Esophagus muscularis mucosa (tissue), 4 donors: Measurements from ENCODE around the gene CYB5A. TPM values are rescaled to one million over a fixed set of nuclear protein-coding genes. Genes with fewer than 3 reads are reported as not detected.

Source experiments
- DNase-seq: peaks from one replicate; pipeline ENCODE4 v3.0.0-alpha.2; 2017; ENCODE audit errors: extremely low spot score
- H3K27ac ChIP-seq, 4 donors: fragments of 200-600 bp; sonication (generic); replicated peaks in 1 of 4; 1 replicate in 3 of 4; 2 replicates in 1 of 4; pipeline ENCODE4 v1.5.1; 2016 to 2019; ENCODE audit warnings: mild to moderate bottlenecking in 1 of 4
- H3K27me3 ChIP-seq, 4 donors: fragments of 200-600 bp; sonication (generic); one replicate each; pipeline versions ENCODE4 v1.5.1 to v1.6.0; 2016 to 2019
- H3K36me3 ChIP-seq, 4 donors: fragments of 200-600 bp; sonication (generic); one replicate each; pipeline ENCODE4 v1.5.1; 2016 to 2019
- H3K4me1 ChIP-seq, 4 donors: fragments of 200-600 bp; sonication (generic); one replicate each; pipeline ENCODE4 v1.5.1; 2016 to 2019
- H3K4me3 ChIP-seq, 4 donors: fragments of 200-600 bp; sonication (generic); 1 replicate in 2 of 4; 2 replicates in 2 of 4; pipeline ENCODE4 v1.5.1; 2016 to 2019; ENCODE audit warnings: mild to moderate bottlenecking in 4 of 4, moderate library complexity in 1 of 4
- H3K9me3 ChIP-seq, 4 donors: fragments of 200-600 bp; sonication (generic); 1 replicate in 3 of 4; 2 replicates in 1 of 4; pipeline ENCODE4 v1.5.1; 2016 to 2019
- EP300 ChIP-seq: sonication (generic); formaldehyde crosslinking; IDR thresholded peaks from one replicate; pipeline ENCODE4 v1.6.1; 2017; ENCODE audit warnings: antibody characterized with exemption
- POLR2A ChIP-seq: fragments of 450-650 bp; IDR thresholded peaks from one replicate; pipeline ENCODE4 v1.6.1; 2017; ENCODE audit warnings: antibody characterized with exemption, moderate library complexity, mild to moderate bottlenecking, low read depth
- POLR2AphosphoS5 ChIP-seq, 2 donors: sonication (generic); formaldehyde crosslinking; IDR thresholded peaks; one replicate each; pipeline ENCODE4 v1.6.1; 2017; ENCODE audit warnings: antibody characterized with exemption in 2 of 2
- WGBS: methylation state at CpG from one replicate; pipeline ENCODE4 v1.1.5; 2018; 5-methylcytosine and 5-hydroxymethylcytosine counted together
- intact Hi-C: fragments of 100-400 bp; cut with DNase I; formaldehyde crosslinking; loops from one replicate; pipeline ENCODE4 v1.15.1; 2023
- total RNA-seq, 4 donors: library from RNA; depleted of rRNA; stranded (reverse); fragments of >200 nt; gene quantifications; one replicate each; pipeline versions ENCODE4 v1.1.0 to v1.2.1, GENCODE V29; 2016
- TF ChIP-seq, protein P1 (sequence below), 3 experiments: fragments of 200-600 bp in 2 of 3; fragments of 450-650 bp in 1 of 3; sonication (generic) in 2 of 3; IDR thresholded peaks; one replicate each; pipeline ENCODE4 v1.5.1; 2017 to 2019; ENCODE audit warnings: antibody characterized with exemption in 3 of 3, mild to moderate bottlenecking in 2 of 3, moderate library complexity in 1 of 3

Gene CYB5A
- total RNA-seq, 4 donors from 2014 or later = 77.7 to 99.4 (median 81.5) TPM

GRCh38 chr18:74222710-74223494 lies 68.9 kb downstream of the CYB5A start:
- Histone ChIP-seq H3K9me3 (no peaks in the 10 kb centered on the region), H3K4me1 (no peaks in the 10 kb centered on the region), H3K27me3 (no peaks in the 10 kb centered on the region), H3K27ac (no peak overlapping the region), H3K36me3 (no peaks in the 10 kb centered on the region), H3K4me3 (no peak overlapping the region)
- intact Hi-C loops = no loop called here
- TF ChIP-seq EP300 (no peak), POLR2AphosphoS5 (IDR thresholded peaks at IDR 0.05) (no peak), POLR2A (no peak)
- TF ChIP-seq, protein P1, sequence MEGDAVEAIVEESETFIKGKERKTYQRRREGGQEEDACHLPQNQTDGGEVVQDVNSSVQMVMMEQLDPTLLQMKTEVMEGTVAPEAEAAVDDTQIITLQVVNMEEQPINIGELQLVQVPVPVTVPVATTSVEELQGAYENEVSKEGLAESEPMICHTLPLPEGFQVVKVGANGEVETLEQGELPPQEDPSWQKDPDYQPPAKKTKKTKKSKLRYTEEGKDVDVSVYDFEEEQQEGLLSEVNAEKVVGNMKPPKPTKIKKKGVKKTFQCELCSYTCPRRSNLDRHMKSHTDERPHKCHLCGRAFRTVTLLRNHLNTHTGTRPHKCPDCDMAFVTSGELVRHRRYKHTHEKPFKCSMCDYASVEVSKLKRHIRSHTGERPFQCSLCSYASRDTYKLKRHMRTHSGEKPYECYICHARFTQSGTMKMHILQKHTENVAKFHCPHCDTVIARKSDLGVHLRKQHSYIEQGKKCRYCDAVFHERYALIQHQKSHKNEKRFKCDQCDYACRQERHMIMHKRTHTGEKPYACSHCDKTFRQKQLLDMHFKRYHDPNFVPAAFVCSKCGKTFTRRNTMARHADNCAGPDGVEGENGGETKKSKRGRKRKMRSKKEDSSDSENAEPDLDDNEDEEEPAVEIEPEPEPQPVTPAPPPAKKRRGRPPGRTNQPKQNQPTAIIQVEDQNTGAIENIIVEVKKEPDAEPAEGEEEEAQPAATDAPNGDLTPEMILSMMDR (IDR thresholded peaks at IDR 0.05) = no peak
- no peak for DNase-seq
- WGBS = 80% methylated on average over 7 of the region's 7 CpGs

- WGBS = 94% methylated on average over 9 of the region's 9 CpGs
- TF ChIP-seq POLR2AphosphoS5 (IDR thresholded peaks at IDR 0.05) = no peak
- TF ChIP-seq POLR2A = no peak
- no peak for TF ChIP-seq EP300
- TF ChIP-seq, protein P1 (IDR thresholded peaks at IDR 0.05) = no peak
- Histone ChIP-seq H3K36me3 (no peaks in the 10 kb centered on the region), H3K27me3 (no peaks in the 10 kb centered on the region), H3K4me1 (no peaks in the 10 kb centered on the region), H3K9me3 (no peaks in the 10 kb centered on the region), H3K27ac (no peak overlapping the region), H3K4me3 (no peak overlapping the region)
- intact Hi-C loops = no loop called here
- DNase-seq = no peak
Measured at GRCh38 chr18:74221081-74221480, 70.7 kb downstream of the CYB5A start.

- TF ChIP-seq, protein P1 (IDR thresholded peaks at IDR 0.05) = no peak
- TF ChIP-seq EP300 (no peak), POLR2A (no peak), POLR2AphosphoS5 (IDR thresholded peaks at IDR 0.05) (no peak)
- WGBS = 93% methylated on average over 10 of the region's 10 CpGs
- Histone ChIP-seq H3K27me3 (peaks cover 0 to 2% (median 0%) of the 10 kb centered on the region in 4 donors), H3K27ac (no peak overlapping the region), H3K4me1 (no peaks in the 10 kb centered on the region), H3K36me3 (no peaks in the 10 kb centered on the region), H3K4me3 (no peak overlapping the region), H3K9me3 (no peaks in the 10 kb centered on the region)
- intact Hi-C loops = no loop called here
- no peak for DNase-seq
Measured at GRCh38 chr18:74219056-74219455, 72.7 kb downstream of the CYB5A start.

- Histone ChIP-seq H3K4me1 (no peaks in the 10 kb centered on the region), H3K36me3 (no peaks in the 10 kb centered on the region), H3K27me3 (peaks cover 0 to 2% (median 0%) of the 10 kb centered on the region in 4 donors), H3K27ac (no peak overlapping the region), H3K4me3 (no peak overlapping the region), H3K9me3 (no peaks in the 10 kb centered on the region)
- intact Hi-C loops = no loop called here
- 78% methylated on average over 7 of the region's 7 CpGs for WGBS
- no peak for DNase-seq
- TF ChIP-seq POLR2AphosphoS5 (IDR thresholded peaks at IDR 0.05) (no peak), POLR2A (no peak), EP300 (no peak)
- TF ChIP-seq, protein P1 (IDR thresholded peaks at IDR 0.05) = no peak
Measured at GRCh38 chr18:74217476-74218143, 74.2 kb downstream of the CYB5A start.
